HG03469 (cell line): ENCODE measurements around the gene NR2F1.
A peak's percentile ranks its signal among the peaks of the same experiment; 100 is the strongest.

Experiments
- ATAC-seq: cut with Tn5 transposase; IDR thresholded peaks from one replicate; pipeline ENCODE4 v1.9.1; 2021; ENCODE audit warnings: mild to moderate bottlenecking, moderate library complexity, moderate number of reproducible peaks; ENCODE audit not compliant: unreplicated experiment

NR2F1 gene

GRCh38 chr5:93577854-93578812 is 4.9 kb upstream of the NR2F1 start:
- no peak for ATAC-seq

DNA sequence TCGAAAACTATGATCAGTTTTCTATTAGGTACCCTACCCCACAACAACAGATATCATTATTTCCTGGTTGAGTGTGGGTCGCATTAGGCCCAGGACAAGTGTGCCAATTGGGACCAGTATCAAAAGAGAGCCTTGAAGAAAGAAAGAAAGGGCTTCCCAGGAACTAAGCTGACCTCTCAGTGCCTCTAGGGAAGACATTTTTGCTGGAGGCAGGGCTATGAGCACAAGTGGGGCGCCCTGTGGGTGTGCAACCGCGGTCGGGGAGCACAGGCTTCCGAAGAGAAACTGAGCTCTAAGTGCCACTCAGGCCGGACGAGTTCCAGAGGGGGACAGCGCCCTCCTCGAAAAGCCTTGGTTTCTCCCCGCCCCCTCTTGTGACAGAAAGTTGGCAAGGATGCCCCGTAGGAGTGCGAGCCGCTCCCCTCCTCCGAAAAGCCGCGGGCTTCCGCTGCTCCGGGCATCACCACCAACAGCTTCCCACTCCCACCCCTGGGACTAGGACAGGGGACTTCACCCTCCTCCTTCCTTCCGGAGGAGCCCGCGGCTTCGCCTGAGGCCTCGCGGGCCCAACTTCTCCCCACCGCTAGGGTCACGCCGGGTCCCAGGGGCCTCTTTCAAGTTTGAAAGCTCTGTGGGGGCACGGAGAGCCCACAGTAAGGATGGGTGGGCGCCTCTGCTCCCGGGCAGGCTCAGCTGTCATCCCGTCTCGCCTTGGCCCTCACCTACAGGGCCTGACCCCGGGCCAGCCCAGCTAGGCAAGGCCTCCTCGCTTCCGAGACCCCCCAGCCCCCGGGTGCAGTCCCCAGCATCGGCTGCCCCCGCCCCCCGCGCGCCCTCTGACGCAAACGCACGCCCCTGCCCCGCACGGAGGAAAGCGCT is 4.0 kb upstream of the NR2F1 start:
- ATAC-seq = no peak

GRCh38 chr5:93579692-93580062 is 3.3 kb upstream of the NR2F1 start:
- no peak for ATAC-seq

GRCh38 chr5:93580063-93580926 is 2.7 kb upstream of the NR2F1 start:
- no peak for ATAC-seq

DNA sequence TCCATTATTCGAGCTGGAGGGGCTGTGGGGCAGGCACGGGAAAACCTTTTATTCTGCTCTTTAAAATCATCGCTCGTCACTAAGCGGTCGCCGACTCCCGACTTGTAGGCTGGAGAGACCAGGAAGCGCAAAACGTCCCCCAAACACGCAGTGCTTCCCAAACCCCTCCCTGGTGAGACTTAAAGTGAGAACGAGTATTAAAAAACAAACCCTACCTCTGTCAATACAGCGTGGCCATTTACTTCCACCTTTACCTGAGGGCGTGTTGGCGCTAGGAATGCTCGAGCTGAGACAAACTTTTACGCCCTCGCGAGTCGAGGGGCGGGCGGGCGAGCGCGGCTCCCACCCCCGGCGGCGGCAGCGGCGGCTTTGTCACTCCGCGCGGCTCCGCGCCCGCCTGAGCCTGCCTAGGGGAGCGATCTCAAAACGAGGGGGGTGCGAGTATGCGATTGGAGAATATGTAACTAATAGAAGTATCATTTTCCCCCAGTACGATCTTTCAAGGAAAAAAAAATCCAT is 2.0 kb upstream of the NR2F1 start, which contains the start of gene NR2F1-AS1:
TSS of gene NR2F1-AS1 (minus strand) at position 293 of the 519 bp plus-strand sequence.
- peak; percentile 9 for ATAC-seq

GRCh38 chr5:93582167-93582462 is 907 bp upstream of the NR2F1 start:
- ATAC-seq = no peak

GRCh38 chr5:93583439-93583767 is 381 bp downstream of the NR2F1 start:
- no peak for ATAC-seq

DNA sequence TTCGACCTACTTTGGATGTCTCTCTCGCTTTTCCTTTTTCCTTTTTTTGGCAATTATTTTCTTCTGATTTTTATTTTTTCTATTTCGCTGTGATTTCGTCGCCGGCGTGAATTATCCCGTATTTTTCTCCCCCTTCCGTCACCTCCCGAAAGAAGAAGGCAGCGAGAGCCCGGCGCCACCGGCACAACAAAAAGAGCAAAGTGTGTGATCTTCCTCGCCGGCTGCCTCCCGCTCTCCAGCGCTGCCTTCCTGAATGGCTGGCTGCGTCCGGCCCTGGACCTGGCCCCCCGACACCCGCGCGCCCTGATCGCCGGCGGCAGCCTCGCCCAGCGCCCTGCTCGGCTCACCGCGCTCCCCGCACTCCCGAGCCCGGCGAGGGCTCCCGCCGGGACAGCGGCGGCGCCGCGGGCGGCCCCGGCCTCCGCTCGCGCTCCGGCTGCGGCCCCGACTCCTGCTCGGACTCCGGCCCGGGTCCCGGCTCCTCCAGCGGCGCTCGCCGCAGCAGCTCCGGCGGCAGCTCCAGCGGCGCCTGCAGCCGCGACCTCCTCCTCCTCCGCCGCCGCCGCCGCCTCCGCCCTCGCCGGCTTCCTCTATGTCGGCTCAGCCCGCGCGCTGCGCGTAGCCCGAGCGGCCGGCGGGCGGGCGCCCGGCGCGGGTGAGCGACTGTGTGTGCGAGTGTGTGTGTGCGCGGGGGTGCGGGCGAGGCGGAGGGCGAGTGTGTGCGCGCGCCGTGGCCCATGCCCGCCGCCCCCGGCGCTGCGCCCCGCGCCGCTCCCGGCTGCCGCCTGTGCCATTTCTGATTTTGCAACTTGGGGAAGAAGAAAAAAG is 960 bp downstream of the NR2F1 start:
- ATAC-seq = peak; percentile 36

DNA sequence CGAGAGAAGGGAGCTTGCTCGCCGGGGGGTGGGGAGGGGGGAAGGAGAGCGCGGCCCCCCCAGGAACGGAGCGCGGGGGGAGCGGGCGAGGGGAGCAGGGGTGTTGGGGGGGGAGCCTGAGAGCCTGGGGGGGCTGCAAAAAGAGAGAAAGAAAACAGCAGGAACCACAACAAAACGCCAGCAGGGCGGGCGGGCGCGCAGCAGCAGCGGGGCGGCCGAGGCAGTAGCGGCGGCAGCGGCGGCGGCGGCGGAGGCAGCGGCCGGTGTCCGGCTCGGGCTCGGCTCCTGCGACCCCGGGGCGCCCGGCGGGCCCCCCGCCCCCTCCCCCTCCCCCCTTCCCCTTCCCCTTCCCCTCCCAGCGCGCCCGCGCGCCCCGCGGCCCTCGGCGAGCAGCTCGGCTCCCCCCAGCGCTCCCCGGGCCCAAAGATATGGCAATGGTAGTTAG is 1.6 kb downstream of the NR2F1 start:
- ATAC-seq = no peak

GRCh38 chr5:93585041-93585766 is 2.2 kb downstream of the NR2F1 start:
- ATAC-seq = no peak

- ATAC-seq = no peak
Observed at GRCh38 chr5:93585767-93586385, 2.9 kb downstream of the NR2F1 start.

DNA sequence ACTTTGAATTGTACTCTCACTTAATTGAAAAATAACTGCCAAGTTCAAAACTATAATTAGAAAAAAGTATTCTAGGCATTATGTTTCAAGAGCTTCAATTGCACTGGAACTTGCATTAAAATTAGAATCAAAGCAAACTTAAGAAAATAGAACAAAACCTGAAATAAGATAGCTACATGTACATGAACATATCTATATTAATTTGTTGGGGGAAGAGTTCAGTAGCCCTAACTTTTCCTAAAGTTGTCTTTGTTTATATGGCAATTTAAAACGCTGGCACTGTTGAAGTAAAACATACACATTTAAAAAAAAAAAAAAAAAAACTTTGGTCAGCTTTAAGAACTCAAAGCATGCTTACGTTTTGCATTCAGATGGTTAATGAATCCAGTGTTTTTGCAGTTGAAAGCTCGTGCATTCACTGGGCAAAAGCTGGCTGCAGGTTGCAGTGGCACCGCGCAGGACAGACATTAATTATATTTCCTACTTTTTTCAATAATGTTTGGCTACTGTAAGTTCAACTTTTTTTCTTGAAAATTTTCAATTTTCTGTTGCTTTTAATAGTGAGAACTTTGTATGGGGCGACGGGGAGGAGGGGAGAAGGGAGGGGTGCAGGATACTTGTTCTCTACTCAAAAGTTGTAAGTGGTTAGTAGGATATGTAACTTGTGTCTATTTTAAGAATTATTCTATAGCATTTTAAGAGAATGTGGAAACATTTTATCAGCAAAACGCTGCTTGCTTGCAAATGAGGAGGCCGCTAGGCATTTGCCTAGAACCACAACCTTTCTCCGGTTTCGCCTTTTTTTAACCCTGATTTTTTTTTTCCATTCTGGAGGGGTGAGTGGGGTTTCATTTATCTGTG is 3.9 kb downstream of the NR2F1 start:
- no peak for ATAC-seq

- no peak for ATAC-seq
Observed at GRCh38 chr5:93587597-93588351, 4.8 kb downstream of the NR2F1 start.

DNA sequence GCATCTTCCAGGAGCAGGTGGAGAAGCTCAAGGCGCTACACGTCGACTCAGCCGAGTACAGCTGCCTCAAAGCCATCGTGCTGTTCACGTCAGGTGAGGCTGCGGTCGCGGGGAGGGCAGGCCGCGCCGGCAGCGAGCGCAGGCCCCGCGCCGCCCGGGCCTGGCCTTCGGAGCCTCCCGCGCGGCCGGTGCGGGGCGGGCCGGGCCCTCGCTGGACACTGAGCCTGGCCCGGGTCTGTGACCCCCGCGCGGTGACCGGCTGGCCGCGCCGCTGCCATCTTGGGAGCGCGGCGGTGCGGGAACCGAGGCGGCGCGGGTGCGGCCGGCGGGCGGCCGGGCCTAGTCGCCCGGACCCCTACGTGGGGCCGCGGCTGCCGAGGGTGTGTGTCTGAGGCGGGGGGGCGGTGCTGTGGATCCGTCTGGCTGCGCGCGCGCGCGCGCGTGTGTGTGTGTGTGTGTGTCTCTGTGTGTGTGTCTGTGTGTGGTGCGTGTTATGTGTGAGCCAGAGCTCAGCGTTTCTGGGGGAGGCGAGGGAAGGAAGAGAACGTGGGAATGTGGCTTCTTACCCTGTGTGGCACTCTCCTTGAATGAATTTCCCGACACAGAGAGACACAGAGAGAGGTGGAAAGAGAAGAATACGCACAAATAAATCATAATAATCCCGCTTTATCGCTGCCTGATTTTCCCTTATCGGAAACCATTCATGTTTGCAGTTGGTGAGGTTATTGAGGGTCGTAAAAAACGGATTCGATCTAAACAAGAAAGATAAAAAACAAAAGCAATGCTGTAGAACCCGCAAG is 5.5 kb downstream of the NR2F1 start:
- no peak for ATAC-seq

DNA sequence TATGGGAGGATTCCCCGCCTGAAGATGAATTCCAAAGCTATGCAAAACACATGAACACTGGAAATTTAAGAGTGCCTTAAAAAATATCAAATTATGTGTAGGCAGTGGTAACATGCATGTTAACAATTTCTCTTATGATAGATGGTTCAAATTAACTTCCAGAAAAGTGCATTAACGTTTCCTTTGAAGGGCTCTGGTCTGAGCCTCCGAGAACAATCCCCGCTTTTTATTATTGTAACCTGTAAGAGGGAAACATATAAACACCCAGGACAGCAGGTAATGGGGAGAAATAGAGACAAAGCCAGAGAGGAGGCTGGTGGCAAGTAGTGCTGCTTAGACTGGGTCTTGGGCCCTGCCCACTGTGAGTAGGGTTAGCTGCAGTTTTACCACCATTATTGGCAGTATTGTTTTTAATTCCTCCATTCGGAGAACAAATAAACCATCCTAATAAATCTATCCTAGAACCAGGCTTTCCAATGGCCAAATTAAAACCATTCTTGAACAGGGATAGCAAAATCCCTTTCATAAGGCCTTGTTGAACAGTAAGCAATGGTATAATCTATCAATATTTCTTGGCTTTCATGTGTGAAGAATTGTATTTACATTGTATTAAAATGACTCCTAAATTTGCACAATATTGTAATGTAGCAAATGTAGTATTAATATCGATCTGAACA is 6.3 kb downstream of the NR2F1 start:
- ATAC-seq = no peak

GRCh38 chr5:93589829-93590215 is 6.8 kb downstream of the NR2F1 start:
- ATAC-seq = no peak
